K562 (cell line): ENCODE data around the gene GABRR2.

Experiments used
- CHD4 ChIP-seq: fragments of 200-600 bp; sonication (generic); IDR thresholded peaks from 3 replicates; pipeline ENCODE4 v1.6.1; 2012; ENCODE audit warnings: low read depth, mild to moderate bottlenecking, mixed read lengths, low read length, inconsistent platforms; ENCODE audit not compliant: insufficient read depth, insufficient replicate concordance, poor library complexity, severe bottlenecking
- FOSL1 ChIP-seq: fragments of 200-800 bp; sonication (Bioruptor generic); conservative IDR thresholded peaks from 2 replicates; pipeline ENCODE4 v1.6.1; 2016; ENCODE audit warnings: missing genetic modification characterization, missing compliant biosample characterization
- ZNF143 ChIP-seq: sonication (generic); formaldehyde crosslinking; IDR thresholded peaks from 2 replicates; pipeline ENCODE4 v1.9.0; 2022; ENCODE audit warnings: mild to moderate bottlenecking, missing genetic modification reagents
- ZNF175 ChIP-seq: fragments of 200-800 bp; sonication (Bioruptor generic); IDR thresholded peaks from 2 replicates; pipeline ENCODE4 v1.6.1; 2016; ENCODE audit warnings: low read depth, mild to moderate bottlenecking, missing genetic modification characterization, missing compliant biosample characterization
- TF ChIP-seq, protein P1 (sequence below), 3 experiments: IDR thresholded peaks in 2 of 3; conservative IDR thresholded peaks in 1 of 3; 2 replicates each; pipeline ENCODE4 v1.5.1; 2011 to 2012; ENCODE audit warnings: low read length in 3 of 3, mild to moderate bottlenecking in 3 of 3, control low read depth in 2 of 3, improper control_type of control experiment in 1 of 3, inconsistent platforms in 1 of 3, low read depth in 1 of 3, mixed read lengths in 1 of 3, moderate library complexity in 1 of 3; ENCODE audit not compliant: insufficient read depth in 2 of 3
- TF ChIP-seq, protein P2 (sequence below): IDR thresholded peaks from 2 replicates; pipeline ENCODE4 v1.6.1; 2011; ENCODE audit warnings: borderline replicate concordance, low read depth, mild to moderate bottlenecking, moderate library complexity, low read length; ENCODE audit not compliant: insufficient read depth, poor library complexity, severe bottlenecking

- TF ChIP-seq ZNF143 (CRISPR knock-in tag) (no peak), ZNF175 (CRISPR knock-in tag) (no peak), FOSL1 (tag) (no peak), CHD4 (no peak)
- TF ChIP-seq, protein P1, sequence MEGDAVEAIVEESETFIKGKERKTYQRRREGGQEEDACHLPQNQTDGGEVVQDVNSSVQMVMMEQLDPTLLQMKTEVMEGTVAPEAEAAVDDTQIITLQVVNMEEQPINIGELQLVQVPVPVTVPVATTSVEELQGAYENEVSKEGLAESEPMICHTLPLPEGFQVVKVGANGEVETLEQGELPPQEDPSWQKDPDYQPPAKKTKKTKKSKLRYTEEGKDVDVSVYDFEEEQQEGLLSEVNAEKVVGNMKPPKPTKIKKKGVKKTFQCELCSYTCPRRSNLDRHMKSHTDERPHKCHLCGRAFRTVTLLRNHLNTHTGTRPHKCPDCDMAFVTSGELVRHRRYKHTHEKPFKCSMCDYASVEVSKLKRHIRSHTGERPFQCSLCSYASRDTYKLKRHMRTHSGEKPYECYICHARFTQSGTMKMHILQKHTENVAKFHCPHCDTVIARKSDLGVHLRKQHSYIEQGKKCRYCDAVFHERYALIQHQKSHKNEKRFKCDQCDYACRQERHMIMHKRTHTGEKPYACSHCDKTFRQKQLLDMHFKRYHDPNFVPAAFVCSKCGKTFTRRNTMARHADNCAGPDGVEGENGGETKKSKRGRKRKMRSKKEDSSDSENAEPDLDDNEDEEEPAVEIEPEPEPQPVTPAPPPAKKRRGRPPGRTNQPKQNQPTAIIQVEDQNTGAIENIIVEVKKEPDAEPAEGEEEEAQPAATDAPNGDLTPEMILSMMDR (IDR thresholded peaks at IDR 0.05 in 2 of 3, conservative IDR thresholded peaks at IDR 0.05 in 1 of 3; ENCODE audit: insufficient read depth in 2 of 3, low read depth in 1 of 3, low read length in 3 of 3): no peak
- TF ChIP-seq, protein P2, sequence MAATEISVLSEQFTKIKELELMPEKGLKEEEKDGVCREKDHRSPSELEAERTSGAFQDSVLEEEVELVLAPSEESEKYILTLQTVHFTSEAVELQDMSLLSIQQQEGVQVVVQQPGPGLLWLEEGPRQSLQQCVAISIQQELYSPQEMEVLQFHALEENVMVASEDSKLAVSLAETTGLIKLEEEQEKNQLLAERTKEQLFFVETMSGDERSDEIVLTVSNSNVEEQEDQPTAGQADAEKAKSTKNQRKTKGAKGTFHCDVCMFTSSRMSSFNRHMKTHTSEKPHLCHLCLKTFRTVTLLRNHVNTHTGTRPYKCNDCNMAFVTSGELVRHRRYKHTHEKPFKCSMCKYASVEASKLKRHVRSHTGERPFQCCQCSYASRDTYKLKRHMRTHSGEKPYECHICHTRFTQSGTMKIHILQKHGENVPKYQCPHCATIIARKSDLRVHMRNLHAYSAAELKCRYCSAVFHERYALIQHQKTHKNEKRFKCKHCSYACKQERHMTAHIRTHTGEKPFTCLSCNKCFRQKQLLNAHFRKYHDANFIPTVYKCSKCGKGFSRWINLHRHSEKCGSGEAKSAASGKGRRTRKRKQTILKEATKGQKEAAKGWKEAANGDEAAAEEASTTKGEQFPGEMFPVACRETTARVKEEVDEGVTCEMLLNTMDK: no peak
Observed at GRCh38 chr6:89257346-89257745, 57.8 kb downstream of the GABRR2 start.
